HepG2 (cell line): Measurements from ENCODE around the gene LAMB4. TPM values are rescaled to one million over a fixed set of nuclear protein-coding genes. Genes with fewer than 3 reads are reported as not detected.

Experiments used
- ATAC-seq: fragments of 200-7000 bp; cut with Tn5 transposase; 3 replicates; pipeline ENCODE4 v1.9.1; 2020; ENCODE audit warnings: mild to moderate bottlenecking, moderate library complexity
- BruUV-seq: library from RNA; stranded (reverse); fragments of 400-500 nt; replicated peaks from 2 replicates; lab custom pipeline; 2021; lab: Mats Ljungman, UMichigan
- CTCF ChIA-PET: fragments of 300-600 bp; formaldehyde crosslinking; extraction: SDS; loops from one replicate; lab custom pipeline; 2021; ENCODE audit warnings: low total read pairs, inconsistent platforms, low intra/inter-chr PET ratio; lab: Yijun Ruan, JAX
- POLR2A ChIA-PET: fragments of 350-600 bp; sonication (Branson Sonifier 250); formaldehyde crosslinking; loops from one replicate; lab custom pipeline; 2020; ENCODE audit warnings: antibody characterized with exemption, inconsistent platforms; lab: Yijun Ruan, JAX
- DNase-seq: peaks from one replicate; pipeline ENCODE4 v3.0.0-alpha.2; 2015; ENCODE audit warnings: low spot score
- FAIRE-seq: peaks from 3 replicates; lab custom pipeline; 2011; peaks lifted over from hg19 to GRCh38; lab: Jason Lieb, UNC
- H2AFZ ChIP-seq: one replicate; pipeline ENCODE4 v1.6.1; 2011; ENCODE audit warnings: low read length, inconsistent platforms
- H3K27ac ChIP-seq: fragments of 300-600 bp; 3 replicates; pipeline ENCODE4 v1.8.0; 2011; ENCODE audit warnings: mixed run types, mild to moderate bottlenecking, mixed read lengths, low read length, inconsistent platforms; ENCODE audit not compliant: insufficient read depth; ENCODE audit errors: extremely low read length
- H3K27me3 ChIP-seq, 2 experiments: fragments of 200-600 bp in 1 of 2; 2 replicates in 1 of 2; 3 replicates in 1 of 2; pipeline versions ENCODE4 v1.6.0 to v1.8.0; 2011; ENCODE audit warnings: low read length in 2 of 2, mild to moderate bottlenecking in 2 of 2, moderate library complexity in 2 of 2, inconsistent platforms in 1 of 2; ENCODE audit not compliant: insufficient read depth in 2 of 2, control insufficient read depth in 1 of 2
- H3K36me3 ChIP-seq, 2 experiments: fragments of 200-600 bp in 1 of 2; replicated peaks in 1 of 2; 2 replicates in 1 of 2; 3 replicates in 1 of 2; pipeline versions ENCODE4 v1.5.1 to v1.8.0; 2011; ENCODE audit warnings: low read length in 2 of 2, inconsistent platforms in 1 of 2; ENCODE audit not compliant: insufficient read depth in 2 of 2, control insufficient read depth in 1 of 2
- H3K4me1 ChIP-seq: 2 replicates; pipeline ENCODE4 v1.5.1; 2012; ENCODE audit warnings: low read length, inconsistent platforms; ENCODE audit not compliant: insufficient read depth
- H3K4me2 ChIP-seq: 2 replicates; pipeline ENCODE4 v1.6.0; 2011; ENCODE audit warnings: low read depth, low read length, inconsistent platforms
- H3K4me3 ChIP-seq, 3 experiments: fragments of 200-600 bp in 1 of 3; sonication (generic), shearing (Covaris generic) in 1 of 3; replicated peaks in 1 of 3; 2 replicates each; pipeline ENCODE4 v1.5.1; 2011 to 2016; ENCODE audit warnings: low read length in 3 of 3, inconsistent platforms in 2 of 3, low read depth in 2 of 3, mild to moderate bottlenecking in 2 of 3, control low read depth in 1 of 3, mixed read lengths in 1 of 3; ENCODE audit not compliant: insufficient read depth in 1 of 3
- H3K79me2 ChIP-seq: one replicate; pipeline ENCODE4 v1.6.1; 2011; ENCODE audit warnings: low read length, inconsistent platforms; ENCODE audit not compliant: insufficient read depth
- H3K9ac ChIP-seq: 2 replicates; pipeline ENCODE4 v1.6.0; 2011; ENCODE audit warnings: mild to moderate bottlenecking, low read depth, low read length, inconsistent platforms; ENCODE audit not compliant: insufficient read depth
- H3K9me3 ChIP-seq: 2 replicates; pipeline ENCODE4 v1.5.1; 2012; ENCODE audit warnings: mild to moderate bottlenecking, low read length
- H4K20me1 ChIP-seq: 2 replicates; pipeline ENCODE4 v1.6.0; 2011; ENCODE audit warnings: inconsistent platforms, mild to moderate bottlenecking, low read length, moderate library complexity; ENCODE audit not compliant: insufficient read depth
- ARNT ChIP-seq: fragments of 450-650 bp; IDR thresholded peaks from 2 replicates; pipeline ENCODE4 v1.6.1; 2017
- KDM5A ChIP-seq: fragments of 200-600 bp; sonication (generic); IDR thresholded peaks from 2 replicates; pipeline ENCODE4 v1.7.0; 2018; ENCODE audit warnings: antibody characterized with exemption, mild to moderate bottlenecking, low read length, borderline replicate concordance
- RBM39 ChIP-seq: fragments of 200-400 bp; formaldehyde crosslinking; IDR thresholded peaks from one replicate; pipeline ENCODE4 v1.6.1; 2018; ENCODE audit warnings: antibody characterized with exemption, mild to moderate bottlenecking, low read depth, low read length; ENCODE audit not compliant: poor library complexity, severe bottlenecking
- SETDB1 ChIP-seq: sonication (generic); formaldehyde crosslinking; IDR thresholded peaks from 2 replicates; pipeline ENCODE4 v1.5.1; 2020; ENCODE audit warnings: missing genetic modification reagents, mild to moderate bottlenecking, borderline replicate concordance
- SNAPC5 ChIP-seq: sonication (generic); formaldehyde crosslinking; IDR thresholded peaks from 2 replicates; pipeline ENCODE4 v1.8.1; 2023; ENCODE audit warnings: mild to moderate bottlenecking, missing genetic modification reagents, borderline replicate concordance
- ZBTB49 ChIP-seq: sonication (generic); formaldehyde crosslinking; IDR thresholded peaks from 2 replicates; pipeline ENCODE4 v1.4.0; 2020; ENCODE audit warnings: missing genetic modification reagents, borderline replicate concordance
- ZBTB7B ChIP-seq: sonication (generic); formaldehyde crosslinking; IDR thresholded peaks from 2 replicates; pipeline ENCODE4 v1.4.0; 2020; ENCODE audit warnings: missing genetic modification reagents
- ZMYM3 ChIP-seq: sonication (generic); formaldehyde crosslinking; IDR thresholded peaks from 2 replicates; pipeline ENCODE4 v1.5.1; 2020; ENCODE audit warnings: mild to moderate bottlenecking, missing genetic modification reagents
- ZNF451 ChIP-seq: sonication (generic); formaldehyde crosslinking; IDR thresholded peaks from 2 replicates; pipeline ENCODE4 v1.5.0; 2020; ENCODE audit warnings: mild to moderate bottlenecking, missing genetic modification reagents
- ZNF460 ChIP-seq: sonication (generic); formaldehyde crosslinking; IDR thresholded peaks from 2 replicates; pipeline ENCODE4 v1.5.1; 2020; ENCODE audit warnings: missing genetic modification reagents, mild to moderate bottlenecking, borderline replicate concordance
- ZNF775 ChIP-seq: sonication (generic); formaldehyde crosslinking; IDR thresholded peaks from 2 replicates; pipeline ENCODE4 v1.4.0; 2020; ENCODE audit warnings: missing genetic modification reagents, mild to moderate bottlenecking, moderate library complexity, borderline replicate concordance
- ZSCAN12 ChIP-seq: sonication (generic); formaldehyde crosslinking; IDR thresholded peaks from 2 replicates; pipeline ENCODE4 v1.9.0; 2021; ENCODE audit warnings: mild to moderate bottlenecking, missing genetic modification reagents
- WGBS: methylation state at CpG from one replicate; pipeline ENCODE4 v1.1.6; 2017; ENCODE audit warnings: low lambda C conversion rate; 5-methylcytosine and 5-hydroxymethylcytosine counted together
- in situ Hi-C: cut with HindIII; loops from 2 replicates; pipeline ENCODE4 v1.10.0; 2017; ENCODE audit warnings: low pct_unique_long_range_greater_than_20kb; ENCODE audit not compliant: extremely low pct_ligation_motif_present
- intact Hi-C: fragments of 100-400 bp; cut with micrococcal nuclease; formaldehyde crosslinking; loops from one replicate; pipeline ENCODE4 v1.10.0; 2022; ENCODE audit not compliant: unreplicated experiment
- polyA plus RNA-seq, 8 experiments: library from polyadenylated mRNA; depleted of rRNA in 3 of 8; stranded (reverse) in 7 of 8; unstranded in 1 of 8; fragments of >200 nt; fragmentation: Illumina TruSeq in 4 of 8; extraction: Trizol in 4 of 8; gene quantifications; 2 replicates each; pipeline versions ENCODE4 v1.2.1 to v1.2.3, GENCODE V29; 2011 to 2016; ENCODE audit warnings: low read depth in 4 of 8, missing spikeins in 1 of 8, mixed read lengths in 1 of 8; ENCODE audit not compliant: insufficient read depth in 1 of 8
- total RNA-seq, 5 experiments: library from RNA; depleted of rRNA; stranded (reverse); fragments of >200 nt; fragmentation: Illumina TruSeq; extraction: Trizol; gene quantifications; 2 replicates each; pipeline ENCODE4 v1.2.3, GENCODE V29; 2016; ENCODE audit warnings: low read depth in 1 of 5

LAMB4 gene
- total and polyA plus RNA-seq, 2 of the 13 experiments (the other 11 are each of a cell fraction or from before 2014, with no cell fraction given), result 0.05 TPM; not detected in 1

GRCh38 chr7:107981466-107981865 is 148.7 kb downstream of the LAMB4 start (continued):
- TF ChIP-seq RBM39 (no peak), ARNT (no peak), ZNF451 (CRISPR knock-in tag) (no peak), ZBTB7B (CRISPR knock-in tag) (no peak)

GRCh38 chr7:107980671-107981190 is 149.4 kb downstream of the LAMB4 start:
- Histone ChIP-seq H3K4me1 (peaks cover 4% of the 10 kb centered on the region; the same call in 1 of the 2 replicates), H3K9me3 (no peaks in the 10 kb centered on the region), H3K27ac (no peak overlapping the region), H3K79me2 (no peaks in the 10 kb centered on the region), H4K20me1 (no peaks in the 10 kb centered on the region), H3K4me3 (no peak overlapping the region), H2AFZ (no peak overlapping the region), H3K27me3 (no peaks in the 10 kb centered on the region), H3K4me2 (no peak overlapping the region), H3K9ac (no peak overlapping the region), H3K36me3 (peaks cover 23 to 73% of the 10 kb centered on the region in 2 experiments)
- no peak for TF ChIP-seq KDM5A
- TF ChIP-seq ZSCAN12, result no peak
- TF ChIP-seq ZBTB49, result no peak
- TF ChIP-seq ZMYM3 (CRISPR knock-in tag), result no peak
- TF ChIP-seq ZNF460 (CRISPR knock-in tag), result no peak
- TF ChIP-seq SETDB1, result no peak
- TF ChIP-seq SNAPC5 (CRISPR knock-in tag), result no peak
- no peak for TF ChIP-seq ZNF775 (CRISPR knock-in tag)
- DNase-seq, result no peak
- in situ Hi-C loops, result no loop called here
- WGBS, result 89% methylated on average over 8 of the region's 8 CpGs
- ChIA-PET CTCF (no interaction called here), POLR2A (no interaction called here)
- intact Hi-C loops, result no loop called here
- no peak for ATAC-seq
- no peak for FAIRE-seq
- BruUV-seq, result no TSS peak
